Liver (tissue), 3 donors: ENCODE data around the gene ALDH1L1.

Experiments used
- CTCF ChIP-seq: fragments of 150-350 bp; IDR thresholded peaks from 2 replicates; pipeline ENCODE4 v1.5.1; 2017; ENCODE audit warnings: improper control_type of control experiment, low read depth, low read length; ENCODE audit not compliant: missing input control
- JUND ChIP-seq, 2 donors: IDR thresholded peaks; 2 replicates each; pipeline ENCODE4 v1.6.1; 2016; ENCODE audit warnings: antibody characterized with exemption in 2 of 2
- RAD21 ChIP-seq, 2 donors: IDR thresholded peaks; 2 replicates each; pipeline ENCODE4 v1.6.1; 2016; ENCODE audit warnings: antibody characterized with exemption in 2 of 2, mild to moderate bottlenecking in 2 of 2
- SP1 ChIP-seq: IDR thresholded peaks from 2 replicates; pipeline ENCODE4 v1.6.1; 2018; ENCODE audit warnings: antibody characterized with exemption, mild to moderate bottlenecking
- TF ChIP-seq, protein P1 (sequence below): IDR thresholded peaks from 2 replicates; pipeline ENCODE4 v1.6.1; 2016; ENCODE audit warnings: antibody characterized with exemption
- donor health status: healthy.
- donor health status: healthy.

DNA sequence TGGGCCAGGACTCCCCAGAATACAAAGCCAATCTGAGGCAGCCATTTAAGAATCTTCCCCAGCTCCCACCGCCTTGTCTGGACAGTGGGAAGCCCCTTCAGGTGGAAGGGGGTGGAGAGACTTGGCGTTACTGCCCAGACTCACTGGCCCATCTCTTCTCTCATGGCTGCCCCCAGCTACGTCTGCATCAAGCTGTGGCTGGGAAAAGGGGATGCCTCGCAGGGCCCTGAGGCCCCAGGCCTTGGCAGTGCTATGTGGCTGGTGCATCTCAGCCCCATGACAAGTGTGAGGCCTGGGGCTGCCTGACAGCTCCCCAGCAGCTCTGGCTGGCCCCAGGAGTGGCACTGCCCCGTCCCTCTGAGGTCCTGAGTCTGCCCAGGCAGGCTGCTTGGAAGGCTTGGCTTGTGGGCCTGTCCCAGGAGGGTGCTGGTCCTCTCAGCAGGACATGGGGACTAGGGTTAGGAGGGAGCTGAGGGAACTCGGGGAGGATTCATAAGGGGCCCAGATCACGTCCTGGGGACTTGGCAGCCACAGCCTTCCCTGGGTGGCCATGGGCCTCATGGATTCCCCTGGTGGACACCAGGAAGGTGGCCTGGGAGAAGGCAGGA, 76.3 kb downstream of the ALDH1L1 start:
- TF ChIP-seq CTCF: no peak
- TF ChIP-seq JUND (IDR thresholded peaks at IDR 0.05): no peak
- TF ChIP-seq, protein P1, sequence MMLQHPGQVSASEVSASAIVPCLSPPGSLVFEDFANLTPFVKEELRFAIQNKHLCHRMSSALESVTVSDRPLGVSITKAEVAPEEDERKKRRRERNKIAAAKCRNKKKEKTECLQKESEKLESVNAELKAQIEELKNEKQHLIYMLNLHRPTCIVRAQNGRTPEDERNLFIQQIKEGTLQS: no peak
- TF ChIP-seq RAD21 (IDR thresholded peaks at IDR 0.05): no peak
- TF ChIP-seq SP1: no peak
